ENCODE data around the gene OSBPL10. TPM values are rescaled to one million over a fixed set of nuclear protein-coding genes. Genes with fewer than 3 reads are reported as not detected.

OSBPL10 gene
- total and polyA plus RNA-seq, 3 donors from 2014 or later = 113 to 175 (median 160) TPM

DNA sequence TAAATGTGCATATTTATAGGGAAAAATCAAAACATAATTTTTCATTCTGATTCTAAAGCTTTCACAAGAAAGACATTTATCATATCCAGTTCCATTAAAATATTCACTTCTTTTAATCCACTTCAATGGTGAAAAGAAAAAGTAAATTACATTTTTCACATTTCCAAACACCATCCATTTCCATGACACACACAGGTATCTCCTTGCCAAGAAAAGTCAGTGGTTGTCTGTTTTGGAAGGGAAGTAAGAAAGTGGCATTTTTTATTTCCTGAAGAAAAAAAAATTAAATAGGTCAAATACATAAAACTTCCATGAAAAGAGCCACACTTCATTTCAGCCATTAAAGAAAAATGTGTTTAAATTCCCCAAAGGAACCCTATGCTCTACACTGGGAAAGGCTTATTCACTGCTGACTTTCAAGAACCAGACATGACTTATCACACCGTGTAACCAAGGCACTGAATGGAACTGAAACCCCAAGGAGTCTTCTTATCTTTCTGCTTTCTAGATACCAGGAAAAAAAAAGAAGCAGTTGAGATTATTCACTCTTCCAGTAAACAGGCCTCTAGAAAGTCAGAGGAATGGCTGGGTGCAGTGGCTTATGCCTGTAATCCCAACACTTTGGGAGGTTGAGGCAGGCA, 44.5 kb downstream of the OSBPL10 start:
- no peak overlapping the region for H3K27ac ChIP-seq

DNA sequence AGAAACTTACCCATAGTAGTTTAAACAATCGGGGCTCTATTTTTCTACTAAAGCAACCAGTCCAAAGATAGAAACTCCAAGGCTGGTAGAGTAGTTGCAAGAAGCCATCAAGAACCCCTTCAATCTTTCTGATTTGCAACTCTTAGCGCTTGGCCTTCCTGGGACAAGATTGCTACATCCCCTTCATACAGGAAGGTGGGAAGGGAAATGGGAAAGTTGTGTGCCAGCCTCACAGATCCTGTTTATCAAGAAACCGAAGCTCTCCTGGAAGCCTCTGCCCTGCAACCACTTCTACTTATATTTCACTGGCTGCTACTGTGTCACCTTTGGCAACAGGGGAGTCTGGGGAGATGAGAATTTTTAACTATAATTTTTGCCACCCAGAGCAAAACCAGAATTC, 46.2 kb downstream of the OSBPL10 start:
- intact Hi-C loops (cut with DNase I; ENCODE audit: low total_unique reads) = no loop called here
- DNase-seq = no peak
- 46 to 53% methylated on average over 3 of the region's 3 CpGs for WGBS, 2 donors
- H3K36me3 ChIP-seq (ENCODE audit: low read depth, missing control alignments) = no peaks in the 10 kb centered on the region
- TF ChIP-seq, protein P1, sequence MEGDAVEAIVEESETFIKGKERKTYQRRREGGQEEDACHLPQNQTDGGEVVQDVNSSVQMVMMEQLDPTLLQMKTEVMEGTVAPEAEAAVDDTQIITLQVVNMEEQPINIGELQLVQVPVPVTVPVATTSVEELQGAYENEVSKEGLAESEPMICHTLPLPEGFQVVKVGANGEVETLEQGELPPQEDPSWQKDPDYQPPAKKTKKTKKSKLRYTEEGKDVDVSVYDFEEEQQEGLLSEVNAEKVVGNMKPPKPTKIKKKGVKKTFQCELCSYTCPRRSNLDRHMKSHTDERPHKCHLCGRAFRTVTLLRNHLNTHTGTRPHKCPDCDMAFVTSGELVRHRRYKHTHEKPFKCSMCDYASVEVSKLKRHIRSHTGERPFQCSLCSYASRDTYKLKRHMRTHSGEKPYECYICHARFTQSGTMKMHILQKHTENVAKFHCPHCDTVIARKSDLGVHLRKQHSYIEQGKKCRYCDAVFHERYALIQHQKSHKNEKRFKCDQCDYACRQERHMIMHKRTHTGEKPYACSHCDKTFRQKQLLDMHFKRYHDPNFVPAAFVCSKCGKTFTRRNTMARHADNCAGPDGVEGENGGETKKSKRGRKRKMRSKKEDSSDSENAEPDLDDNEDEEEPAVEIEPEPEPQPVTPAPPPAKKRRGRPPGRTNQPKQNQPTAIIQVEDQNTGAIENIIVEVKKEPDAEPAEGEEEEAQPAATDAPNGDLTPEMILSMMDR (IDR thresholded peaks at IDR 0.05) = no peak
- no peak for TF ChIP-seq POLR2A (IDR thresholded peaks at IDR 0.05)
- no peak overlapping the region for H3K27ac ChIP-seq
- H3K9me3 ChIP-seq = no peaks in the 10 kb centered on the region
- no peak overlapping the region for H3K4me3 ChIP-seq
- H3K27me3 ChIP-seq = no peaks in the 10 kb centered on the region
- peaks cover 4% of the 10 kb centered on the region for H3K4me1 ChIP-seq

More for the DNA sequence above, 44.5 kb downstream of the OSBPL10 start:
- Histone ChIP-seq H3K9me3 (no peaks in the 10 kb centered on the region), H3K4me3 (no peak overlapping the region), H3K27me3 (no peaks in the 10 kb centered on the region), H3K4me1 (peaks cover 4% of the 10 kb centered on the region), H3K36me3 (ENCODE audit: low read depth, missing control alignments) (no peaks in the 10 kb centered on the region)
- WGBS, 2 donors = 34 to 41% methylated on average over 1 of the region's 1 CpG
- no peak for DNase-seq
- intact Hi-C loops (cut with DNase I; ENCODE audit: low total_unique reads) = no loop called here
- TF ChIP-seq, protein P1 (IDR thresholded peaks at IDR 0.05) = no peak
- TF ChIP-seq POLR2A (IDR thresholded peaks at IDR 0.05) = no peak

DNA sequence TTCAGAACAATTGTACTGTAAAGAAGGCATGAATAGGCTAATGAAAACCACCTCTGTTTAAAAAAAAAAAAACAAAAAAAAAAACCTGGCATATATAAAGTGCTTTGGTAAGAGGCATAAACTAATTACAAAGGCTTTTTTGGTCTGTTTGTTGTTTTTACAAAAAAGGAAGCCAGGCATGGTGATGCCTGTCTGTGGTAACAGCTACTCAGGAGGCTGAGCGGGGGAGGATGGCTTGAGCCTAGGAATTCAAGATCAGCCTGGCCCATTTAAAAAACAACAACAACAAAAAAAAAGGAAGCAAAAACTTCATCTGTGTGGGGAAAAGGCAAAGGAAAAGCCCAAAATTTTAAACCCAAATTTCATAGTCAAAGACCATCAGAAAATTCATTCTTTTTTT, 47.0 kb downstream of the OSBPL10 start:
- TF ChIP-seq, protein P1 (IDR thresholded peaks at IDR 0.05) = no peak
- no peak for TF ChIP-seq POLR2A (IDR thresholded peaks at IDR 0.05)
- H3K9me3 ChIP-seq = no peaks in the 10 kb centered on the region
- intact Hi-C loops (cut with DNase I; ENCODE audit: low total_unique reads) = no loop called here
- H3K4me3 ChIP-seq = no peak overlapping the region
- 70 to 97% methylated on average over 1 of the region's 1 CpG for WGBS, 2 donors
- no peaks in the 10 kb centered on the region for H3K36me3 ChIP-seq (ENCODE audit: low read depth, missing control alignments)
- H3K27ac ChIP-seq = no peak overlapping the region
- no peaks in the 10 kb centered on the region for H3K27me3 ChIP-seq
- H3K4me1 ChIP-seq = peaks cover 4% of the 10 kb centered on the region
- DNase-seq = peak; percentile 26

DNA sequence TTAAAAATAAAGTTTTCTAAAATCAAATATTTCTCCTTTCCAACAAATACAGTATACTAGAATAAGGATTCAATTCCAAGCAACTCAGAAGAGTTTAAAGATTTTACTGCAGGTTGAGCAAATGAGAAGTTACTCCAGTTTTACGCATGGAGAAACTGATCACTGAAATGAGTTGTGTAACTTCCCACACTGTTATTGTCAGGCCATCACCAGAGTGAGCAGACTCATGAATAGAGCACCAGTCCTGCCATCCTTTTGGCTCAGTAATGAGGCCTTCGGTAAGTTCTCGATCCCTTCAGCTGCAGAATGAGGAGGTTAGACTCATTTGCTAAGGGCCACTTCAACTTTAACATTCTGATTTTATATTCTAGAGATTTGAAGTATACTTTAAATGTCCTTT, 48.1 kb downstream of the OSBPL10 start:
- intact Hi-C loops (cut with DNase I; ENCODE audit: low total_unique reads) = no loop called here
- Histone ChIP-seq H3K4me3 (no peak overlapping the region), H3K27me3 (no peaks in the 10 kb centered on the region), H3K36me3 (ENCODE audit: low read depth, missing control alignments) (no peaks in the 10 kb centered on the region), H3K9me3 (no peaks in the 10 kb centered on the region), H3K4me1 (peaks cover 4% of the 10 kb centered on the region), H3K27ac (no peak overlapping the region)
- TF ChIP-seq, protein P1 (IDR thresholded peaks at IDR 0.05) = no peak
- TF ChIP-seq POLR2A (IDR thresholded peaks at IDR 0.05) = no peak
- no peak for DNase-seq
- 98 to 99% methylated on average over 3 of the region's 3 CpGs for WGBS, 2 donors
